GM15510 (cell line): ENCODE data around the gene GKN2.

Source experiments
- POLR2A ChIP-seq: IDR thresholded peaks from 3 replicates; pipeline ENCODE4 v1.6.1; 2011; ENCODE audit warnings: borderline replicate concordance; ENCODE audit not compliant: insufficient read length; ENCODE audit errors: extremely low read depth

GKN2 gene

GRCh38 chr2:68915393-68915792 lies 37.3 kb downstream of the GKN2 start:
- TF ChIP-seq POLR2A = no peak

- no peak for TF ChIP-seq POLR2A
These were observed 39.3 kb downstream of the GKN2 start for GRCh38 chr2:68913359-68913758.

GRCh38 chr2:68912732-68913131 lies 40.0 kb downstream of the GKN2 start:
- no peak for TF ChIP-seq POLR2A

GRCh38 chr2:68912111-68912510 lies 40.6 kb downstream of the GKN2 start:
- no peak for TF ChIP-seq POLR2A

- no peak for TF ChIP-seq POLR2A
These were observed 41.0 kb downstream of the GKN2 start for GRCh38 chr2:68911709-68912108.

GRCh38 chr2:68911246-68911645 lies 41.4 kb downstream of the GKN2 start:
- no peak for TF ChIP-seq POLR2A

GRCh38 chr2:68909793-68910674 lies 42.7 kb downstream of the GKN2 start:
- no peak for TF ChIP-seq POLR2A

GRCh38 chr2:68908392-68908970 lies 44.2 kb downstream of the GKN2 start:
- peak; percentile 57 for TF ChIP-seq POLR2A

GRCh38 chr2:68907920-68908253 lies 44.8 kb downstream of the GKN2 start:
- no peak for TF ChIP-seq POLR2A

- TF ChIP-seq POLR2A = no peak
These were observed 45.3 kb downstream of the GKN2 start for GRCh38 chr2:68907232-68907919.

GRCh38 chr2:68906716-68907115 lies 46.0 kb downstream of the GKN2 start:
- TF ChIP-seq POLR2A = no peak

GRCh38 chr2:68905116-68905515 lies 47.6 kb downstream of the GKN2 start:
- no peak for TF ChIP-seq POLR2A

- TF ChIP-seq POLR2A = no peak
These were observed 51.1 kb downstream of the GKN2 start for GRCh38 chr2:68901561-68901960.

GRCh38 chr2:68901199-68901514 lies 51.5 kb downstream of the GKN2 start:
- no peak for TF ChIP-seq POLR2A

GRCh38 chr2:68900496-68901198 lies 52.0 kb downstream of the GKN2 start:
- TF ChIP-seq POLR2A = no peak
